Measurements from ENCODE around the gene SURF2.
"Not testable (repeated sequence)": the region's sequence is repeated elsewhere in the genome, so short reads cannot be mapped to it uniquely, and the experiment has no call there.

SURF2 gene

GRCh38 chr9:133377280-133377679 lies 20.9 kb downstream of the SURF2 start:
- not testable (repeated sequence) for DNase-seq (ENCODE audit: low read depth)

- no peak for DNase-seq (ENCODE audit: low read depth)
These were observed 21.4 kb downstream of the SURF2 start for GRCh38 chr9:133377721-133378216.

GRCh38 chr9:133378408-133378962 lies 22.1 kb downstream of the SURF2 start:
- DNase-seq (ENCODE audit: low read depth) = no peak

GRCh38 chr9:133379153-133380086 lies 23.1 kb downstream of the SURF2 start:
- no peak for DNase-seq (ENCODE audit: low read depth)

DNA sequence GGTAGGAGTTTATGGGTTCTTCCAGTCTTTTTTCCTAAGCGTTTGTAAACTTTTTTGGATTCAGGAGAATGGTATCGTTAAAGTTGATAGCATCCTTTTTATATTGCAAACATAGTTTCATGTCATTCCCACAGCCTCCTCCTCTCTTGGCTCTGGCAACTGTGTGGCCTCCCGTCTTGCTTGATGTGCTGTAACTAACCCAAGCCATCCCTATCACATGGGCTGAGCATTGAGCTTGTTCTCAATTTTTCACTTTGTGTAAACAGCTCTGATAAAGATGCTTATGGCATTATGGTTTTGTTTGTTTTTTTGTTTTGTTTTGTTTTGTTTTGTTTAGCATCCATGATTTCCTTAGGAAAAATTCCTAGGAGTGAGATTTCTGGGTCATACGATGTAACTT lies 24.4 kb downstream of the SURF2 start:
- no peak for DNase-seq (ENCODE audit: low read depth)

DNA sequence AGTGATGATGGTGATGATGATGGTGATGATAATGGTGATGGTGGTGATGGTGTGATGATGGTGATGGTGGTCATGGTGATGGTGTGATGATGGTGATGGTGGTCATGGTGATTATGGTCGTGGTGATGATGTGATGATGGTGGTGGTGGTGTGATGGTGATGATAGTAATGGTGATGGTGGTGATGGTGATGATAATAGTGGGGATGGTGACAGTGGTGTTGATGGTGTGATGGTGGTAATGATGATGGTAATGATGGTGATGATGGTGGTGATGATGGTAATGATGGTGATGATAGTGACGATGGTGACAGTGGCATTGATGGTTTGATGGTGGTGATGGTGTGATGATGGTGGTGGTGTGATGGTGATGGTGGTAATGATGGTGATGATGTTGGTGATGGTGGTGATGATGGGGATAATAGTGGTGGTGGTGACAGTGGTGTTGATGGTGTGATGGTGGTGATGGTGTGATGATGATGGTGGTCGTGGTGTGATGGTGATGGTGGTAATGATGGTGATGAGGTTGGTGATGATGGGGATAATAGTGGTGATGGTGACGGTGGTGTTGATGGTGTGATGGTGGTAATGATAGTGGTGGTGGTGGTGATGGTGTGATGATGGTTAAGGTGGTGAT lies 26.3 kb downstream of the SURF2 start:
- DNase-seq (ENCODE audit: low read depth) = no peak

DNA sequence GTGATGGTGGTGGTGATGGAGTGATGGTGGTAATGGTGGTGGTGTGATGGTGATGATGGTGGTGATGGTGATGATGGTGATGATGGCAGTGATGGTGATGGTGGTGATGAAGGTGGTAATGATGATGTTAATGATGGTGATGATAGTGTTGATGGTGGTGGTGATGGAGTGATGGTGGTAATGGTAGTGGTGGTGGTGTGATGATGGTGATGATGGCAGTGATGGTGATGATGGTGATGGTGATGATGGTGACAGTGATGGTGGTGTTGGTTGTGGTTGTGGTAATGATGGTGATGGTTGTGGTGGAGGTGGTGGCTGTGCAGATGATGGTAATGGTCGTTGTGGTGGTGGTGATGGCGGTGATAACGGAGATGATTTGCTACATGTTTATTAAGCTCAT lies 27.1 kb downstream of the SURF2 start:
- no peak for DNase-seq (ENCODE audit: low read depth)

- no peak for DNase-seq (ENCODE audit: low read depth)
These were observed 28.5 kb downstream of the SURF2 start for GRCh38 chr9:133384736-133385321.

DNA sequence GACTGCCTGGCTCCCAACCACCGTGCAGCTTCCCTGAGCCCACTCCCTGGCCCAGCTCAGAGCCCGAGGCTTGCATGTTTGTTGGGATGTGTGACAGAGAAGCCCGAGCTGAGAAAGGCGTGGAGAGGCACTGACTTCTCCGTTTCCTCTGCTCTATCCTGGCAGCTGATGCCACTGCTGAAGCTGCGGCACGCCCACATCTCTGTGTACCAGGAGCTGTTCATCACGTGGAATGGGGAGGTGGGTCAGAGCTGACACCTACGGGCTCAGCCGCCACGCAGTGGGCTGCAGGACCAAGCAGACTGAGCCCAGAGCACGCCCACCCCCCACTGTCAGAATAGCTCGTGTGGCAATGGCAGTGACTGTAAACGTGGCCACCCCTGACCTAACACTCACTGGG lies 29.1 kb downstream of the SURF2 start:
- DNase-seq (ENCODE audit: low read depth) = no peak

DNA sequence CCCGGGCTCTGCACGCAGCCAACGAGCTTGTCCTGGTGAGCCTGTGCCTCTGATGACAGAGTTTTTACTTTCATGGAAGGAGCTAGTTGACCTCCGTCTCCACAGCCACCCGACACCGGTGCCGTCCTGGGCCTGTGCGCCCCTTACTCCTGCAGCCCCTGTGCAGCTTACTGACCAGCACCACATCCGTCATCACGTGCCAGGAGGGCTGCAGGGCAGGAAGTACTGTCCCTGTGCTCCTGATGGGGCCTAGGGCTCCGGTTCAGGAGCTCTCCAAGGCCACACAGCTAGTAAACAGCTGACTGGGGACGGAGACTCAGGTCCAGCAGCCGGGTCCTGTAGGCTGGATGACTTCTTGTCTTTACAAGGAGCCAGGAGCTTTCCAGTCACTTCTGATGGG lies 30.0 kb downstream of the SURF2 start:
- DNase-seq (ENCODE audit: low read depth) = no peak

- DNase-seq (ENCODE audit: low read depth) = no peak
These were observed 31.3 kb downstream of the SURF2 start for GRCh38 chr9:133387680-133388079.

DNA sequence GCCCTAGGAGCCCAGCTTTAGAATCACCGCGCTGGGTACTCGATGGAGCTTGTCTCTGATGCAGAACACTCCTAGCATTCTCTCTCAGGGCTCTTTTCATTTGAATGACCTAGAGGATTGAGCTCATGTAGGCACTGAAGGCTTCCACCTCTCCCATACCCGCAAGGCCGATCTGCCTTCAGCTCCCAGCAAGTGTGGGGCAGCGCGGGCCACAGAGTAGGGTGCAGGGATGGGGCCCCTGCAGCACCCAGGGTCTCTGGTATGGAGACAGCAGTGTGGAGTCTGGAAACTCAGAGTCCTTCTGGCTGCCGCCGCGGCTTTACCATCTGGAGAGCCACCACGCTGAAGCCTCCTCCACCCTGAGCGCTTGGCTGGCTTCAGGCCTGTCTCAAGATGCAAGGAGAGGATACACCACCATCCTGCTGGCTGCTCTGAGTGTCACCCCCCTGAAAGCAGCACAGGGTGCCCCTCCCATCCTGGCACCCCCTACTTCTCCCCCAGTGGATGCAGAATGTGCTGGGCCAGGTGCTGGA lies 32.7 kb downstream of the SURF2 start:
- DNase-seq (ENCODE audit: low read depth) = no peak

GRCh38 chr9:133389562-133389961 lies 33.2 kb downstream of the SURF2 start:
- no peak for DNase-seq (ENCODE audit: low read depth)

- DNase-seq (ENCODE audit: low read depth) = no peak
These were observed 34.4 kb downstream of the SURF2 start for GRCh38 chr9:133390713-133391112.

GRCh38 chr9:133391449-133391848 lies 35.1 kb downstream of the SURF2 start:
- not testable (repeated sequence) for DNase-seq (ENCODE audit: low read depth)

DNA sequence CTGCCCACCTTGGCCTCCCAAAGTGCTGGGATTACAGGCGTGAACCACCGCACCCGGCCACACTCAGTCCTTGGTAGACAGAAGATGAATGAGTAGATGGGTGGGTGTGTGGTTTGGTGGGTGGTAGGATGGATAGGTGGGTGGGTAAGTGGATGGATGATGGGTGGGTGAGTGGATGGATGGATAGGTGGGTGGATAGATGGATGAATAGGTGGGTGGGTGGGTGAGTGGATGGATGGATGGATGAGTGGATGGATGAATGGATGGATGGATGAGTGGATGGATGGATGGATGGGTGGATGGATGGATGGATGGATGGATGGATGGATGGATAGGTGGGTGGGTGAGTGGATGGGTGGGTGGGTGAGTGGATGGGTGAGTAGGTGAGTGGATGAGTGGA lies 36.0 kb downstream of the SURF2 start:
- not testable (repeated sequence) for DNase-seq (ENCODE audit: low read depth)

GRCh38 chr9:133393399-133393798 lies 37.0 kb downstream of the SURF2 start:
- DNase-seq (ENCODE audit: low read depth) = no peak

GRCh38 chr9:133394687-133395271 lies 38.4 kb downstream of the SURF2 start:
- no peak for DNase-seq (ENCODE audit: low read depth)

DNA sequence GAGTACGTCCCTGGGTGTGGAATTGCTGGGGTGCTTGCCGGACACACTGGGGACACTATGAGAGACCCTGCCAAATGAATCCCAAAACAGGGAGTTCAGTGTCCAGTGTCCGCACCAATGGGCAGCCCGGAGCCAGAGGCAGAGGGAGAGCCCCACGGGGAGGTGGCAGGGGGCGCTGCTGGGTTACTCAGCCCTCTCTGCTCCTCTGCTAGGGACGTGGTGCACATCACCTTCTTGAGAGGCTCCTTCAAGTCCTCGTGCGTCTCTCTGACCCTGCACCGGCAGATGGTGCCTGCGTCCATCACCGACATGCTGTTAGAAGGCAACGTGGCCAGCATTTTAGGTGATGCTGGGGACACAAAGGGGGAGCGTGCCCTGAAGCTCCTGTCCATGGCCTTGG lies 40.6 kb downstream of the SURF2 start:
- no peak for DNase-seq (ENCODE audit: low read depth)

GRCh38 chr9:133397370-133397769 lies 41.0 kb downstream of the SURF2 start:
- DNase-seq (ENCODE audit: low read depth) = no peak

DNA sequence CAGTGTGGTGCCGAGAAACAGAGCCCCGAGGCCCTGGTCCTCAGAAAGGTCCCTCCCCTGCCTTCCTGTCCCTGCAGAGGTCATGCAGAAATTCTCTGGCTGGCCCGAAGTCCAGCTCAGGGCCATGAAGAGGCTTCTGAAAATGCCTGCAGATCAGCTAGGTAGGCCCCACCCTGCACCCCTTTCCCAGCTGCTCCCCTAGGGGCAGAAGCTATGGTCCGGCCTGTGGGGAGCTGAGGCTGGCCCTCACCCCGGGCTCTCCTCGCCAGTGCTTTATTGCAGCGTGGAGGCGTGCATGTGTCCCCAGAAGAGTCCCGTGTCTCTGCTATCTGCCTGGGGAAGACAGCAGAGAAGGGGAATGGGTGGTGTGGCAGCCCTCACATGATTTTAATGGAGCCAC lies 41.5 kb downstream of the SURF2 start:
- DNase-seq (ENCODE audit: low read depth) = no peak

GRCh38 chr9:133400292-133400691 lies 43.9 kb downstream of the SURF2 start:
- DNase-seq (ENCODE audit: low read depth) = no peak
